CD1c-positive myeloid dendritic cell (primary cell): Measurements from ENCODE around the gene TAF1B.
"Not testable (repeated sequence)": the region's sequence is repeated elsewhere in the genome, so short reads cannot be mapped to it uniquely, and the experiment has no call there.

Experiments
- DNase-seq: peaks from one replicate; pipeline ENCODE4 v3.0.0-alpha.2; 2016; ENCODE audit errors: extremely low spot score

Gene TAF1B

GRCh38 chr2:9879455-9880194, 36.4 kb downstream of the TAF1B start:
- DNase-seq, result no peak

GRCh38 chr2:9883897-9884296, 40.6 kb downstream of the TAF1B start:
- no peak for DNase-seq

- no peak for DNase-seq
These were observed 41.2 kb downstream of the TAF1B start for GRCh38 chr2:9884436-9884835.

- DNase-seq, result no peak
These were observed 41.9 kb downstream of the TAF1B start for GRCh38 chr2:9885036-9885684.

- no peak for DNase-seq
These were observed 44.2 kb downstream of the TAF1B start for GRCh38 chr2:9887513-9887912.

- DNase-seq, result no peak
These were observed 46.6 kb downstream of the TAF1B start for GRCh38 chr2:9889812-9890261.

GRCh38 chr2:9892236-9892635, 49.0 kb downstream of the TAF1B start:
- no peak for DNase-seq

GRCh38 chr2:9895669-9896590, 52.7 kb downstream of the TAF1B start:
- DNase-seq, result no peak

GRCh38 chr2:9897331-9897737, 54.1 kb downstream of the TAF1B start:
- DNase-seq, result peak; percentile 65

GRCh38 chr2:9897846-9898245, 54.6 kb downstream of the TAF1B start:
- peak; percentile 6 for DNase-seq

GRCh38 chr2:9905413-9905812, 62.1 kb downstream of the TAF1B start:
- no peak for DNase-seq

- no peak for DNase-seq
These were observed 64.1 kb downstream of the TAF1B start for GRCh38 chr2:9907402-9907801.

GRCh38 chr2:9908639-9909038, 65.4 kb downstream of the TAF1B start:
- no peak for DNase-seq

- DNase-seq, result no peak
These were observed 65.8 kb downstream of the TAF1B start for GRCh38 chr2:9909106-9909505.

- DNase-seq, result no peak
These were observed 67.4 kb downstream of the TAF1B start for GRCh38 chr2:9910699-9911098.

- no peak for DNase-seq
These were observed 69.2 kb downstream of the TAF1B start for GRCh38 chr2:9912468-9912867.

- no peak for DNase-seq
These were observed 71.3 kb downstream of the TAF1B start for GRCh38 chr2:9914384-9915065.

- no peak for DNase-seq
These were observed 75.0 kb downstream of the TAF1B start for GRCh38 chr2:9918275-9918674.

GRCh38 chr2:9919512-9919911, 76.2 kb downstream of the TAF1B start:
- no peak for DNase-seq

- not testable (repeated sequence) for DNase-seq
These were observed 83.7 kb downstream of the TAF1B start for GRCh38 chr2:9927020-9927419.

GRCh38 chr2:9937258-9937657, 94.0 kb downstream of the TAF1B start:
- no peak for DNase-seq

- DNase-seq, result no peak
These were observed 94.7 kb downstream of the TAF1B start for GRCh38 chr2:9937968-9938367.
